RKO (cell line): ENCODE data around the gene TMEM200A.

Experiments used
- DNase-seq: peaks from one replicate; pipeline ENCODE4 v3.0.0-alpha.2; 2016; ENCODE audit warnings: low spot score

The TMEM200A gene

GRCh38 chr6:130425537-130425936 lies 59.7 kb downstream of the TMEM200A start:
- no peak for DNase-seq

GRCh38 chr6:130426066-130426721 lies 60.4 kb downstream of the TMEM200A start:
- DNase-seq = no peak

GRCh38 chr6:130431346-130431852 lies 65.6 kb downstream of the TMEM200A start:
- DNase-seq = no peak

- no peak for DNase-seq
Observed at GRCh38 chr6:130432838-130433237, 67.0 kb downstream of the TMEM200A start.

GRCh38 chr6:130434174-130434873 lies 68.5 kb downstream of the TMEM200A start:
- DNase-seq = peak; percentile 3

GRCh38 chr6:130435181-130435580 lies 69.4 kb downstream of the TMEM200A start:
- no peak for DNase-seq

- no peak for DNase-seq
Observed at GRCh38 chr6:130437961-130438360, 72.1 kb downstream of the TMEM200A start.

GRCh38 chr6:130447374-130447773 lies 81.6 kb downstream of the TMEM200A start:
- no peak for DNase-seq

GRCh38 chr6:130452336-130452735 lies 86.5 kb downstream of the TMEM200A start:
- DNase-seq = no peak

GRCh38 chr6:130453230-130453629 lies 87.4 kb downstream of the TMEM200A start:
- DNase-seq = peak; percentile 39

GRCh38 chr6:130457605-130458004 lies 91.8 kb downstream of the TMEM200A start:
- DNase-seq = no peak

- no peak for DNase-seq
Observed at GRCh38 chr6:130459316-130459715, 93.5 kb downstream of the TMEM200A start.

GRCh38 chr6:130460934-130461333 lies 95.1 kb downstream of the TMEM200A start:
- no peak for DNase-seq

- peak; percentile 11 for DNase-seq
Observed at GRCh38 chr6:130466052-130466747, 100.4 kb downstream of the TMEM200A start.

GRCh38 chr6:130466748-130467061 lies 100.9 kb downstream of the TMEM200A start:
- no peak for DNase-seq

GRCh38 chr6:130467146-130468050 lies 101.6 kb downstream of the TMEM200A start:
- DNase-seq = no peak

- DNase-seq = no peak
Observed at GRCh38 chr6:130470766-130471165, 104.9 kb downstream of the TMEM200A start.

- DNase-seq = peak; percentile 70
Observed at GRCh38 chr6:130473886-130474285, 108.1 kb downstream of the TMEM200A start.

- DNase-seq = no peak
Observed at GRCh38 chr6:130482645-130483390, 117.0 kb downstream of the TMEM200A start.

- DNase-seq = no peak
Observed at GRCh38 chr6:130485870-130486269, 120.1 kb downstream of the TMEM200A start.

- no peak for DNase-seq
Observed at GRCh38 chr6:130486417-130486816, 120.6 kb downstream of the TMEM200A start.
